Activated CD8-positive, alpha-beta memory T cell treated with anti-CD3 and anti-CD28 coated beads, Interleukin-2, amount 50 U/mL, for 24 hours (primary cell): ENCODE data around the gene UQCRC2.
"Not testable (repeated sequence)": the region's sequence is repeated elsewhere in the genome, so short reads cannot be mapped to it uniquely, and the experiment has no call there.

Experiments used
- DNase-seq: peaks from one replicate; pipeline ENCODE4 v3.0.0-alpha.2; 2020; ENCODE audit errors: extremely low read depth

Gene UQCRC2

DNA sequence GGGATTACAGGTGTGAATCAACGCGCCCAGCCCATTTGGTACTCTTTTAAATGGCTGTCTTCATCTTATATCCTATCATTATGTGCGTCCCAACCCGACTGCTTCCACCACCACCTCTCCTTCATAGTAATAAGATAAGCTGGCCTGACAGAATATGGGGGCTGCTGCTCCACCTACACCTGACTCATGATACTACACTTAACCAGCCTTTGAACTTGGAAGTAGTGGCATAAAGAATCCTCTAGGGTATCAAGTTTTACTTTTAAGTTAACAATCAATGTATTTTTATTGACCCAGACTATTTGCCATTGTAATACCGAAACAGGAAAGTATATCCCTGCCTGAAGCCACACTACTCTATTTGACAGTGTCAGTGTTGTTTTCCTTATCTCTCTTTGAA, 28.9 kb downstream of the UQCRC2 start:
- DNase-seq = no peak

DNA sequence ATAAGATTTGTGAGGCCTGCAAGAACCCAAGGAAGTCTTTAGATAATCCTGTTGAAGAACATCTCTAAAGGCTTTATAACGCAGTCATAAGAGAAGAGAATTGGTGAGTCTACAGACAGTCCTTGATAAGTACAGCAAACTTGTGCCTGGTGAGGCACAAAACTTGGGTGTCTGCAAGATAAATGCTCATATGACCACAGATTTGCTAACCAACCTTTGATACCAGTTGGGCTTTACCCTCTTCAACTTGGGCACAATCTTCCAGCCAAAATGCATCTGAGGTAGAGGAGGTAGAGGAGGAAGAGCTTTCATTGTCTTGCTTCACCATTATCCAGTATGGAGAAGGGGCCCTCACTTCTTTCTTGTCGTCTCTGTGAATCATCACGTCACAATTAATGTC, 30.9 kb downstream of the UQCRC2 start:
- no peak for DNase-seq

DNA sequence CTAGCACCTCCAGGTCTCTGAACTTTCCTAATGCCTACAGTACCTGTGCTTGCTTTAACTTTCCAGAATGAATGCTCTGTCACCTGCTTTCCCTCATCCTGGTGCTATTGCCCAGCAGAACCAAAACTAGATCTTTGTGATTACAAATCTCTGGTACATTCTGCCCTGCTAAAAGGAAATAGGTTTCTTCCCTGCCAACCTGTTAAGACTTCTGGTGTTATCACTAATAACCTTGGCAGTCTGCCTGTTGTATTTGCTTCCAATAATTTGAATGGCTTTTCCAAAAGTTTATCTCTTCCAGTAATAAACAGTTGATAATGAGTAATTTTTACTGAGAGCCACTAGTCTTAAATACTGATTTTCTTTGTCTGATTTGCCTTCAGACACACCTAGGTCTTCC, 32.4 kb downstream of the UQCRC2 start:
- DNase-seq = no peak

DNA sequence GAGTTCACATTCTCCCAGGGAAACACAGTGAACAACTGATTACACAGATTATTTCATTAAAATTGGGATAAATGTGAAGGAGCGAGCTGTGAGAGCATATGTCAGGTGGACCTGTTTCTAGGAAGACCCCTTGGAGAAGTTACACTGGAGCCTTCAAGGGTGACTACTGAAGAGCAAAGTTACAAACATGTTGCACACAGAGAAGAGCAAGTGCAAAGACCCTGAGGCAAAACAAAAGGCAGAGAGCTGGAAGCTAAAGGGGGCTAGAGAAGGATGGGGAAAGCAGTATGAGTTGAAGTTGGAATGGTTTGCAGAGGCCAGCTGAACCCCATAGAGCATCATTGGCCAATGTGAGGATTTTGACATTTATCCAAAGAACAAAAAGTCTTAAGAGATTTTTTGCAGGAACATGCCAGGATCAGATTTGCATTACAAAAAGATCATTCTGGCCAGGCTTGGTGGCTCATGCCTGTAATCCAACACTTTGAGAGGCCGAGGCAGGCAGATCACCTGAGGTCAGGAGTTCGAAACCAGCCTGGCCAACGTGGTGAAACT, 33.6 kb downstream of the UQCRC2 start:
- no peak for DNase-seq

DNA sequence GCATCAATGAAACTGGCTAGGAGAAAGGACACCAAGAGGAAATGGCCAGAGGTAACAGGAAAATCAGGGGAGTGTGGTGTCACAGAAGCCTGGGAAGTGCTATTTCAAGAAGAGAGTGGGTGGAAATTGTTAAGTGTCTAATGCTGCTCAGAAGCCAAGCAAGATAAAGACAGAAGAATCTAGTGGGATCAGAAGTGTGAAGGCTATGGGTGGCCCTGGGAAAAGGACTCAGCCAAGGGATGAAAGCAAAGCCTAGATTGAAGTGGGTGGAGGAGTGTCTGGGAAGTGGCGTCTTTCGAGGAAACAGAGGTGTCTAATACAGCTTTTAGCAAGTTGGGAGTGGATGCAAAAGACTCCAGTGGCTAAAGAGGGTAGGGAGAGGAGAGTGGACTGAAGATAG, 34.3 kb downstream of the UQCRC2 start:
- no peak for DNase-seq

DNA sequence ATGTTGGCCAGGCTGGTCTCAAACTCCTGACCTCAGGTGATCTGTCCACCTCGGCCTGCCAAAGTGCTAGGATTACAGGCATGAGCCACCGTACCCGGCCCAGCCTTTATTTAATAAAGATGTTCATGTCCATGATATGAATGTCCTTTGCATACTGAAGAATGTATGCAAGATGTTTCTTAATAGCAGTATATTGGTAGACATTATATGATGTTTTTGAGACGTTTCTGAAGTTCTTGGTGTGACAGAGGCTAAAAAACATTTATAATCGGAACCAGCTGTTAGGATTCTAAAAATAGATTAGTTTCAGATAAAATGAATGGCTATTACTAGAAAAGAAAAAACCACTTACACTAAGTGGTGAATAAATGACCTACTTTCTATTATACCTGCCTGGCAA, 36.0 kb downstream of the UQCRC2 start:
- no peak for DNase-seq

DNA sequence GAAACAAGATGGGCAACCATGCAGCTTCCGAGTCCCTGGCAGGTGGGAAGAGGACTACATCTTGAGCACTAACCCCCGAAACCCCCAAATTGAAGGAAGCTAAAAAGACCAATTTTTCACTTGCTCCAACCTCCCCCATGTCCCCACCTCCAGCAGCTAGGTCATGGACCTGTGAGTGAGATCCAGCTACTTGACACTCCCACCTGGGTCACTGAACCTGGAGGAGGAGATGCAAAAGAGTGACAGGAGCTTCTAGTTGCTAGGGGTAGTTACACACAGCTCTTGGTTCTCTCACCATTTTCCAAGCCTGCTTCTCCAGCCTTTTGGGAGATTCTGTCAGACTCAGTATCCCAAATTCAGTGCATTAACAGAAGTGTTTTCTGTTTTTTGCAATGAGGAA, 36.6 kb downstream of the UQCRC2 start:
- no peak for DNase-seq

DNA sequence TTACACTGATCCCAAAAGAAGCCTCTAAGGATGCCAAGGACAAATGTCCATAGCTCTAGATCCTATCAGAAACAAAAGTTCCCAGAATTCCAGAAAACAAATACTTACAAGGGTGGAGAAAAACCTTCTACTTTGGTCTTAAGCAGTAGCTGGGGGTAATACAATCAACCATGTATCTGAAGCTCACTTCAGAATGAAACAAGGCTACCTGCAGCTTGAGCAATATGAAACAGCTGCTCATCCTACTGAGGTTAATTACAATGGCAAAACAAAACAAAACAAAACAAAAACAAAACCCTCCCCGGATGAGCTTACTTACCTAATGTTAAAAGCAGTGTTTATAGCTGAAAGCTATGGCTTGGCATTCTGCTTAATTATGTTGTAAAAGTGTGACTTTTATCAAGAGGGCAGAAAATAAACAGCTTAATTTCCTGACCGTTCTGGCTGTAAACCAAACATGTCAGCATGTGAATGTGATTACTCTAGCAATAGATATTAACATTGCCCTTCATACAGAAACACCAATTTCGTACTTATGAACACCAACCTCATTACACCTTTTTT, 37.3 kb downstream of the UQCRC2 start:
- no peak for DNase-seq

DNA sequence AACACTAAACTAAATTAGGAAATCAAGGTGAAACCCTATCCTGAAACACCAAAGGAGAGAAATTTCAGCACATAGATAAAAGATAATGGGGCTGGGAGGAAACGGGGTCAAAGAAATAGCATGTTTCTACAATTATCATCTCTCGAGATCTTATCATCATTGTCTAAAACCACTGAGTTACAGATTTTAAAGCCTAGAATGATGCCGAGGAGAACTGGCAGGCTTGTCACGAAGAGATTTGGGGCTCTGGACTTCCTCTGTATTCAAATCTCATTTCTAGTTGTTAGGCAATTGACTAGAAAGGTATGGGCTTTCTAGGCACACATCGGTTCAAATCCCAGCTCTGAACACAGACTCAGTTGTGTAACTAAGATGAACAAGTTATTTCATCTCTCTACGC, 38.5 kb downstream of the UQCRC2 start:
- DNase-seq = no peak

DNA sequence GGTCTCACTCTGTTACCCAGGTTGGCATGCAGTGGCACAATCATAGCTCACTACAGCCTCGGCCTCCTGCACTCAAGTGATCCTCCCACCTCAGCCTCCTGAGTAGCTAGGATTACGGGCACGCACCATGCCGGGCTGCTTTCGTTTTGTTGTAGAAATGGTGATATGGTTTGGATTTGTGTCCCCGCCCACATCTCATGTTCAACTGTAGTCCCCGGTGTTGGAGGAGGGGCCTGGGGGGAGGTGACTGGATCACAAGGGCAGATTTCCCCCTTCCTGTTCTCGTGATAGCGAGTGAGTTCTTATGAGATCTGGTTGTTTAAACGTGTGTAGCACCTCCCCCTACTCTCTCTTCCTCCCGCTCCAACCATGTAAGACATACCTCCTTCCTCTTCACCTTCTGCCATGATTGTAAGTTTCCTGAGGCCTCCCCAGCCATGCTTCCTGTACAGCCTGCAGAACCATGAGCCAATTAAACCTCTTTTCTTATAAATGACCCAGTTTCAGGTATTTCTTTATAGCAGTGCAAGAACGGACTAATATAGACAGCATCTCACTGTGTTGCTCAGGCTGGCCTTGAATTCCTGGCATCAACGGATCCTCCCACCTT, 41.8 kb downstream of the UQCRC2 start:
- DNase-seq = no peak

DNA sequence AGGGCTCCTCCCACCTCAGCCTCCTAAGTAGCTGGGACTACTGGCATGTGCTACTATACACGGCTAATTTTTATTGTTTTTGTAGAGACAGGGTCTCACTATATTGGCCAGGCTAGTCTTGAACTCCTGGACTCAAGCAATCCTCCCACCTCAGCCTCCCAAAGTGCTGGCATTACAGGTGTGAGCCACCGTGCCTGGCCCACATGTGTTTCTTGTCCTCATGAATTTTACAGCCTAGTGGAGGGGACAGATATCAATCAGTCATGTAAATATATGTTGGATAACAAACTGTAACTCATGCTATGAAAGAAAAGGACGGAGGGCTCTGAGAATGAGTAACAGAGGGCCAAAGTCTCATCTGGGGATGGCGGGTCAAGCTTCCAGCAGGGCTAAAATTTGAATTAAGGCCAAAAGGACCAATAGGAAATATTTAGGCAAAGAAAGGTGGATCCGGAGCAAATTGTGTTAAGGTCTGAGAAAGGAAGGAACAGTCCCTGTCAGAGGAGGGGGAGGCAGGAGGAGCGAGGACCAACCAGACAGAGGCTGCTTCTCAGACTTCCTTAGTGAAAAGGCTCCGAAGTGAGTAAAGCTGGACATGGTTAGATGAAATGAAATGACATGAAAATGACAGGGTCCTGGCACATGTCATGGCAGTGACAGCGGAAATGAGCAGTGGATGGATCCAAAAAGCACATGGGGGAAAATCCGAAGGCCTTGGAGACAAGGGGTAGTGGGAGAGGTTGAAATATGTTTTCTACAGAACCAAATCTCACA, 43.9 kb downstream of the UQCRC2 start:
- DNase-seq = no peak

DNA sequence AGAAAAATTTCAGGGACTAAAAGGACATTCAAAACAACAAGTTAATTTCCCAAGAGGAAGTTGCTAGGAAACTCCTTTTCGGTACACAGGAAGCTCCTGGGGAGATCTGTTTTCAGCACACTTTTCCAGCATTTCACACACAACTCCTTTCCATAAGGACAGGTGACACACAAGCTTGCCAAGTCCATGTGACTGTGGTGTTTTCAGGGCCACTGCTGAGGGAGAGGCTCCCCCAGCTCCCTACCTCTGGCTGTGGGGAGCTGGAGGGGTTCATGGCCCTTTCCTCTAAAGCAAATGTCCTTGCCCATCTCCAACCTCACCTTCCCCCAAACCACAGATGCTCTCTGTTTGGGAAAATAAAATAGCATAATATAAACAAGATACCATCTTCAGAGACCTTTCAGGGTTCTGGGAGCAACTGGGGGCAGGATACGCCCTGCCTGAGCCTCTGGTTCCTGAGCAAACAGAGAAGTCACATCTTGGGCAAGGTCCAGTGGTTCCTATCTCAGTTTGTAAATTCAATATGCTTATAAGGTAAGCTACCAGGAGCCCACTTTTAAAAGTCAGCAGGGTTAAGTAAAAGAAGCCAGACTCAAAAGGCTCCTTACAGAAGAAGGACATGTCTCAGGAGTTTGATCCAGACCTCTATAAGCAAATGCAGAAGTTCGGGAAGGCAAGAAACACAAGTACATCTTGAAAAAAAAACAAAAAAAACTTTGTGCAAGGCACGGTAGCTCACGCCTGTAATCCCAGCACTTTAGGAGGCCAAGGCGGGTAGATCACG, 44.7 kb downstream of the UQCRC2 start:
- no peak for DNase-seq

DNA sequence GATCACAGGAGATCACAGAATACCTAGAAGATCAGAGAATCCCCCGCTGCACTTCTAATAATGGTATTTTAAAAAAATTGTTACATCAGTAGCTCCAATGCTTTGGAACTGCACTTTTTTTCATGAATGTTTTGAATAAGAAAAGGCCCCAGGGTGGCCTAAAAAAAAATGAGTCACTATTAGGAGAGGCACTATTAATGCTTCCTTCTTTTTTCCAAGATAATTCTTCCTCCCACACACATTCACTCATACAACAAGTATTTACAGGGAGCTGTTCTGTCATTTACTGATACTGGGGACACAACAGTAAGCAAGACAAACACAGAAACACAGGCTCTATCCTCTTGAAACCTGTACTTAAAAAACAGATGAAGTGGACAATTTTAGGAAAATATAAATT, 48.4 kb downstream of the UQCRC2 start:
- DNase-seq = no peak

DNA sequence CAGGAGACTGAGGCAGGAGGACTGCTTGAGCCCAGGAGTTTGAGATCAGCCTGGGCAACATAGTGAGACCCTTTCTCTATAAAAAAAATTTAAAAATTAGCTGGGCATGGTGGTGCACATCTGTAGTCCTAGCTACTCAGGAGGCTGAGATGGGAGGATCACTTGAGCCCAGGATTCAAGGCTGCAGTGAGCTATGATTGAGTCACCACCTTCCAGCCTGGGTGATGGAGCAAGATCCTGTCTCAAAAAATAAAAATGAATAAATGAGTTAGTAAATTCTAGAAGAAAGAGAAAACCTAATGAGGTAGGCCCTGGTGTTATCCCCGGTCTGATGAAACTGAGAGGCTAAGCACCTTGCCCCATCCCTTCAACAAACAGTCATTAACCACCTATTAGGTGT, 48.9 kb downstream of the UQCRC2 start:
- DNase-seq = not testable (repeated sequence)

DNA sequence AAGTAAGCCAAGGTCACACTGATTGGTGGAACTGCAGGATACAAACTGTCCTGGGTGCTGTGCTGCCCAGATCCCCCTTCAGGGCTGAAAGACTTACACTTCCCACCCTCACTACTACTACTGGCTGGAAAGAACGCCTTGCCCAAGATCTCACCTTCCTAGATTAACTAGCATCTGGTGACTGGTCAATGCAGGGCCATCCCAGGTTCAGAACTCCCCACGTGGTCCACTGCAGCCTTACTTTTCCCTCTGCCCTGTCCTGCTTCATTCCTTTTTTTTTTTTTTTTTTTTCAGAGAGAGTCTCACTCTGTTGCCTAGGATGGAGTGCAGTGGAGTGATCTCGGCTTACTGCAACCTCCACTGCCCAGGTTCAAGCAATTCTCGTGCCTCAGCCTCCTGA, 50.0 kb downstream of the UQCRC2 start:
- DNase-seq = no peak

DNA sequence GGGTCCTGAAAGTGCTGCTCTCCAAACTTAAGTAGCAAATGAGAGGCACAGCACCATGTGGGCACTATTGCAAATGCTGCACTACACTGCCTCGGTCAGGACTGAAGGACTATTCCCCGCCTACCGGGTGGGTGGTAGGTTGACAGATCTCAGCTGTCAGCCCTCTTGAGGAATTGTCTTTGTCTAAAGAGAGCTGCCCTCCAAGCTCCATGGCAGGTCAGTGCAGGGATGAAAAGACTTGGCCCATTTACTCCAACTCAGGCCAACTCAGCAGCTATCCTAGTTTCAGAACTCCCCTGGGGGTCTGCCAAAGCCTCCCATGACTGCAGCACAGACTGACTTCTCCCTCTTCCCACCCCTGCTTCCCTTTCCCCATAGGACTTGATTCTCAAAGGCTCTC, 51.2 kb downstream of the UQCRC2 start:
- no peak for DNase-seq

DNA sequence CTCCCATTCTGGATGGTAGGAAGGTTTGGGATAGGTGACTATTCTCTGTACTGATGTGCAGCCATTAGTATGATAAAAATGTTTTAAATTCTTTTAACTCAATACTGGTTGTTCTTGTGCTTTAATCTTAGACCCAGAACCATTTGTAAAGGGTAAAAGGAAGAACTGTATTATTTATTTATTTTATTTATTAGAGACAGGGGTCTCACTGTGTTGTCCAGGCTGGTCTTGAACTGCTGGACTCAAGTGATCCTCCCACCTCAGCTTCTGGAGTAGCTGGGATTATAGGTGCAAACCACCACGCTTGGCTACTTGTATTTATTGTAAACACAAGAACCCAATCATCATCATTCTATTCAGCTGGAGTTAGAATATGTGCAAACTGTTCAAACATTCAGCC, 52.6 kb downstream of the UQCRC2 start:
- no peak for DNase-seq

DNA sequence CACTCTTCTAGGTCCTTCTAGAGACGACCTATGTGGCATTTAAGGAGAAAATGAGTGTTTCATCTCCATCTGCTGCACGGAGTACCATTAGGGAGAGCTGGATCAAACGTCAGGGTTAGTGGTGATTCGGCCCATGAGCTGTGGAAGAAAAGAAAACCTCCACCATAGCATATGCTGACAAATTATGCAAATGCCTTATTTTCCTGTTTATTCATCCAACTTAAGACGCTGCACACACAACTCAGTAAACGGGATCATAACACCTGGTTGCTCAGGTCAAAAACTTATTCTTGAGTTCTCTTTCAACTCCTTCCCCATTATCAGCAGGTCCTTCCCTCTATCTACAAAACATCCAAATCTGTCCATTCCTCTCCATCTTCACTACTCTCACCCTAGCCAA, 53.5 kb downstream of the UQCRC2 start:
- no peak for DNase-seq

DNA sequence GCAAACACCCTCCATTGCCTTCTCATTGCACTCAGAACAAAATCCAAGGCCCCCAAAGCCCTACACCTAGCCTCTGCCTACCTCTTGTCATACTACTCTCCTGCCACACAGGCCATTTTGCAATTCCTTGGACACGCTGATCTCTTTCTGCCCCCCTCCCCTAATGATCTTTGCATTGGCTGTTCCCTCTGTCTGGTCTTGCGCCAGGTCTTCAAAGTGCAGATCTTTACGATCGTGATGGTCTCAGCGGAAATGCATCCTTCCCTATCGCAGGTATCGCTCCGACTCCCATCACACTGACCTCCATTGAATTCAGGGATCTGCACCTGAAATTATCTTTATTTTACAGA, 54.0 kb downstream of the UQCRC2 start:
- no peak for DNase-seq

DNA sequence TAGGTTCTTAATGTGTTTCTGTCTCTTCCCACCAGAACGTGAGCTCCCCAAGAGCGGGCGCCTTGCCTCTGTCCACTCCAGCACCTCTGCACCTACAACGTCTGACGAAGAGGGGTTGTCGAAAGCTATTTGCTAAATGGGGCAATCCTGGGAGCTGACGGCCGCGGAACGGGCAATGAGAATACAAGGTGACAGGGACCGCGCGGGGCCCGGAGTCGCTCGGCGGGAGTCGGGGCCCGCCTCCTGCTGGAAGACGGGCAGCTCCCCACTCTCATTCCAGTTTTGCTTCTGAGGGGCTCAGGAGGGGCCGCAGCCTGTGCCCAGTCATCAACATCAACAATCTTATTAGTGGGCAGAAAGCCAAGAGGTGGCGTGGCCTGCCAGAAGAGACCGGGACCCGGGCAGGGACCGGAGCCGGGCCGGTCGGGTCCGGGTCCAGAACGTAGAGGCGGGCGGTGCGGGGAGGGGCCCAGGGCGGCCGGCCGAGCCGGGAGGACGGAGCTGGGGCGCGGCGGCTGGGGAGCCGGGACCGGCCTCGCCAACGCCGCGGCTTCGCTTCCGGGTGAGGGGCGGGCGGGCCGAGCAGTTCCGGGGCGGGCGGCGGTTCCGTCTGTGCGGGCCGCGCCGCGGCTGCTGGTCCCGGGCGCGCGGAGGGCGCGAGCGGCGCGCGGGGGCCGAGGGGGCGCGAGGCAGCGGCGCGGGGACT, 54.5 kb downstream of the UQCRC2 start, which contains the start of gene MOSMO:
TSS of gene MOSMO (plus strand) at position 603 of the 706 bp plus-strand sequence. CDS start 191 bp downstream, outside the sequence.
- no peak for DNase-seq

DNA sequence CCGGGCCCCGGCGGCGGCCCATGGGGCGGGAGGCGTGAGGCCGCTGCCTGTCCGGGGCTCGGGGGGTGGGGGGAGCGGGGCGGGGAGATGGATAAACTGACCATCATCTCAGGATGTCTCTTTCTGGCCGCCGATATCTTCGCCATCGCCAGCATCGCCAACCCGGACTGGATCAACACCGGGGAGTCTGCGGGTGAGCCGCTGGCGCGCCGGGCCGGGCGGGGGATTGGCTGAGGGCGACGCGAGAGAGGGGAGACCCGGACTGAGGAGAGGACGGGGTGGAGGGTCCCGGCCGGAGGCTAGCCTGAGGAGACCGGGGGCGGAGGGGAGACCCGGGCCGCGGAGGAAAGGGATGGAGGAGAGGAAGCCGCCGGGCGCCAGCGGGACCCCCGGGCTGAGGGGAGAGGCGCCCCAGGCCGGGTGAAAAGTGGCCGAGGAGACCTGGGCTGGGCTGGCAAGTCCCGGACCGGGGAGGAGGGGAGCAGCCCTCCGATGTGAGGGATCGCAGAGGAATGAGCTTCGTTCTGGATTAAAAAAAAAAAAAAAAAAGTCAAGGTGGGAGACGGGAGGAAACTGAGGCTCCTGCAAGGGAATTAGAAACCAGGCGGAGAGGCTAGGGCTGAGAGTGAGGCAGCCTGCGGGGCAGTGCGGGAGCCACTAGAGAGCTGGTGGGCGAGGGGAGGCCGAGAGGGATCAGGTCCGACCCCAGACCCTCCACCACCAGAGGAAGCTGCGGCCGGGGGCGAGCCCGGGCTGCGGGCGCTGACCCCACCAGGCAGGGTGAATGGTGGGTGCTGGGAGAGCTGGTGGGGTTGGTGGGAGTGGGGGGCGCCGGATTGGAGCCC, 55.3 kb downstream of the UQCRC2 start:
- no peak for DNase-seq
